IPS-15b (cell line): ENCODE measurements around the gene PLK1.

Experiments used
- H3K27me3 ChIP-seq: one replicate; pipeline ENCODE4 v1.6.1; 2013; ENCODE audit warnings: low read length; ENCODE audit not compliant: control insufficient read depth, insufficient read depth
- H3K36me3 ChIP-seq: one replicate; pipeline ENCODE4 v1.6.1; 2013; ENCODE audit warnings: low read length; ENCODE audit not compliant: control insufficient read depth, insufficient read depth
- H3K4me1 ChIP-seq: one replicate; pipeline ENCODE4 v1.6.1; 2013; ENCODE audit warnings: mild to moderate bottlenecking, low read length; ENCODE audit not compliant: control insufficient read depth, insufficient read depth
- H3K4me3 ChIP-seq: one replicate; pipeline ENCODE4 v1.5.1; 2013; ENCODE audit warnings: low read depth, low read length
- H3K9ac ChIP-seq: one replicate; pipeline ENCODE4 v1.6.1; 2013; ENCODE audit warnings: low read depth, mild to moderate bottlenecking, low read length
- H3K9me3 ChIP-seq: one replicate; pipeline ENCODE4 v1.6.1; 2013; ENCODE audit warnings: mild to moderate bottlenecking, low read length; ENCODE audit not compliant: control insufficient read depth, insufficient read depth

The PLK1 gene

DNA sequence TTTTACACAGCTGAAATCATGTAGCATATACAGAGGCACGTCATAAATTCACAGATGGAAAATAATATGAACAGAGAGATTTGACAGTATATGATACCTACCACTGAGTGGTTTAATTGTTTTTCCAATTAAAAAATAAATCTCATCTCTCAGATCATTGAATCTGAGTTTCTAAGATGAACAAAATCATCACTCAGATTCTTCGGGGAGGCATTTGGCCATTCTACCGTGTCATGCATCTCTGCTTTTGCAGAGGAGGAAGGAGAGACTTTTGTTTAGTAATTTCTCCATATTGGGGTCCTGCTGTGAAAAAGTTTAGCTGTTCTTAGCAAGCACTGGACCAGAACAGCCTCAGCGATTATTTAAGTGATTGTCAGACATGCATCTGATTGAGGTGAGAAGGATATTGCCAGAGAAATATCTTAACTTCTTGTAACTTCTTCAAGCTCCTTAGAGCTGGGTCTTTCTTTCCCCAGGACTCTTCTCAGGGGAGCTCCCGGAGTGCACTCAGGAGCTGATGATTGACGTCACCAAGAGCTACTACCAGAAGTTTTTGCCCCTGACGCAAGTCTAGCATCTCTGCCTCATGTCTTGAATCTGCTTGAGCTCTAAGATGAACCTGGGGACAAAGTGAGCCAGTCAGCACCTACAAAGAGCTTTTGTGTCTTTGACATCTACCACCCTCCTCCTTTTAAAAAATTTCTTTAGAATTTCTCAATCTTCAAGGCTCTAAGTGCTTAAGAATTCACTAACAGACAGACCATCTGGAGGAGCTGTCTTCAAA, 11.9 kb upstream of the PLK1 start:
- Histone ChIP-seq H3K4me3 (no peak overlapping the region), H3K36me3 (peaks cover 20% of the 10 kb centered on the region), H3K4me1 (no peaks in the 10 kb centered on the region), H3K9ac (no peak overlapping the region), H3K9me3 (no peaks in the 10 kb centered on the region), H3K27me3 (no peaks in the 10 kb centered on the region)

GRCh38 chr16:23667355-23667659, 11.4 kb upstream of the PLK1 start:
- H3K27me3 ChIP-seq = no peaks in the 10 kb centered on the region
- H3K36me3 ChIP-seq = peaks cover 19% of the 10 kb centered on the region

GRCh38 chr16:23668225-23668624, 10.5 kb upstream of the PLK1 start:
- H3K27me3 ChIP-seq = no peaks in the 10 kb centered on the region
- H3K4me1 ChIP-seq = no peaks in the 10 kb centered on the region
- H3K4me3 ChIP-seq = no peak overlapping the region
- peaks cover 16% of the 10 kb centered on the region for H3K36me3 ChIP-seq
- H3K9me3 ChIP-seq = no peaks in the 10 kb centered on the region
- no peak overlapping the region for H3K9ac ChIP-seq

More at GRCh38 chr16:23667355-23667659, 11.4 kb upstream of the PLK1 start:
- Histone ChIP-seq H3K4me1 (no peaks in the 10 kb centered on the region), H3K9me3 (no peaks in the 10 kb centered on the region), H3K9ac (no peak overlapping the region), H3K4me3 (no peak overlapping the region)

DNA sequence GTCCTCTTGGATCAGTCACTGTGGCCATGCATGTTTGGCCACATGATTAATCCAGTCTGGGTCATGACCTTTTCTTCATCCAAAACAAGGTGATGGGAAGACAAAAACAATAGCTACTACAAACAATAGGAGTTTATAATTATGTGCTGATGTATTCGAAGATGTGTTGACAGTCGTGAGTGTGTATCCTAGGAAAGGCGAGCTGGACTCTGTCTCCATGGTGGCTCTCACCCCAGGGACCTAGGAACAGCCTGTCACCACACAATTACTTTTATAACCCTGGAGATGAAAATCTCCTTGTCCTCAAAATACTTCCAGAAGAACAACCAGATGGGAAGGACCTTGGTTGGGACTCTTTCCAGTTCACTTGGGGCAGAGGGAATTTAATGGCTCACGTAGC, 9.8 kb upstream of the PLK1 start:
- H3K9me3 ChIP-seq = no peaks in the 10 kb centered on the region
- H3K4me3 ChIP-seq = no peak overlapping the region
- H3K27me3 ChIP-seq = no peaks in the 10 kb centered on the region
- no peaks in the 10 kb centered on the region for H3K4me1 ChIP-seq
- no peak overlapping the region for H3K9ac ChIP-seq
- peaks cover 16% of the 10 kb centered on the region for H3K36me3 ChIP-seq

GRCh38 chr16:23670137-23670776, 8.4 kb upstream of the PLK1 start:
- H3K36me3 ChIP-seq = peaks cover 15% of the 10 kb centered on the region
- H3K4me1 ChIP-seq = no peaks in the 10 kb centered on the region
- H3K4me3 ChIP-seq = no peak overlapping the region

DNA sequence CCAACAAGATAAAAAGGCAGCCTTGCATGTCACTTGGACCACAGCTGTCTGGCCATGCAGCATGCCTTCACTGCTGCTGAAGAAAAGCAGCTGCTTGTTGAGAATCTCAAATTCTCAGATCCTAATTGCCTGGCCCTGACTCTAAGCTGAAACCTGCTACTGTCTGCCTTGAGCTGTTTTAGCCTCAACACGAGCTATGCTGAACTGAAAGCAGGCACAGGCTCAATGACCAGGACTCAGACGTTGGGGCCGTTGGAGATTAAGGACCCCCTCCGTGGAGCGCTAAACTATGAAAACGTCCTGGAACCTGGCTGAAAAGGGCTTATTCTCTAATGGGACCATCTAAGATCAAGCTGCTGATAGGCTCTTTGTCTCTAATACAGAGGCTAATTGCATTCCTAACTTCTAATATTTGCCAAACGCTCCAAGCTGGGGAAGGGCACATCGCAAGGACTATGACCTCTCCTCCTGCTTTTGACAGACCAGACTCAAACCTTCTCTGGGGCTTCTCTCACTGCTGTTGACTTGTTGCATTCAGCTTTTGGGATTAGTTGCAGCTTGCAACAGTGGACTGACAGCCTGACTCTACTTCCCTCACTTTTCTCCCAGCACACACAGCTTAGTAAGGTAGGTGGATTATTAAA, 4.6 kb upstream of the PLK1 start:
- H3K4me1 ChIP-seq = peaks cover 3% of the 10 kb centered on the region
- H3K4me3 ChIP-seq = no peak overlapping the region
- no peaks in the 10 kb centered on the region for H3K9me3 ChIP-seq
- no peaks in the 10 kb centered on the region for H3K27me3 ChIP-seq
- no peak overlapping the region for H3K9ac ChIP-seq
- peaks cover 9% of the 10 kb centered on the region for H3K36me3 ChIP-seq

More at GRCh38 chr16:23670137-23670776, 8.4 kb upstream of the PLK1 start:
- no peaks in the 10 kb centered on the region for H3K27me3 ChIP-seq
- no peak overlapping the region for H3K9ac ChIP-seq
- no peaks in the 10 kb centered on the region for H3K9me3 ChIP-seq

DNA sequence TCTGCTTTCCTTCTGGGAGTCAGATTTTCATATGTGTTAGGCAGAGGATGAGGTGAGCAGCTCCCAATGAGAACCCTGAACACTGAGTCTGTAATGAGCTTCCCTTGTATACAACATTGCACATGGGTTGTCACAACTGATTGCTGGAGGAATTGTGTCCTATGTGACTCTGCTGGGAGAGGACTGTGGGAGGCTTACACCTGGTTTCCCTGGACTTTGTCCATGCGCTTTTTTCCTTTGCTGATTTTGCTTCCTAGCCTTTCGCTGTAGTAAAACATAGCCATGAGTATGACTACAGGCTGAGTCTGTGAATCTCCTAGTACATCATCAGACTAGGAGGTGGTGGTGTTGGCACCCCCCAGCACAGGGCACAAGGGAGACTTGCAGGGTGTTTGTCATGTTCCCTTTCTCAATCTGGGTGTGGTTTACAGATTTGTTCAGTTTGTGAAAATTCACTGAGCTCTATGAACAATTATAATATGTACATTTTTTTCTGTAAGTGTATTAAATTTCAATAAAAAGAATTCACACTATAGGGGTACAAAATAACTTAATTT, 1.7 kb upstream of the PLK1 start:
- H3K9me3 ChIP-seq = no peaks in the 10 kb centered on the region
- no peak overlapping the region for H3K9ac ChIP-seq
- no peak overlapping the region for H3K4me3 ChIP-seq
- peaks cover 26% of the 10 kb centered on the region for H3K36me3 ChIP-seq
- H3K4me1 ChIP-seq = peaks cover 12% of the 10 kb centered on the region
- H3K27me3 ChIP-seq = no peaks in the 10 kb centered on the region

DNA sequence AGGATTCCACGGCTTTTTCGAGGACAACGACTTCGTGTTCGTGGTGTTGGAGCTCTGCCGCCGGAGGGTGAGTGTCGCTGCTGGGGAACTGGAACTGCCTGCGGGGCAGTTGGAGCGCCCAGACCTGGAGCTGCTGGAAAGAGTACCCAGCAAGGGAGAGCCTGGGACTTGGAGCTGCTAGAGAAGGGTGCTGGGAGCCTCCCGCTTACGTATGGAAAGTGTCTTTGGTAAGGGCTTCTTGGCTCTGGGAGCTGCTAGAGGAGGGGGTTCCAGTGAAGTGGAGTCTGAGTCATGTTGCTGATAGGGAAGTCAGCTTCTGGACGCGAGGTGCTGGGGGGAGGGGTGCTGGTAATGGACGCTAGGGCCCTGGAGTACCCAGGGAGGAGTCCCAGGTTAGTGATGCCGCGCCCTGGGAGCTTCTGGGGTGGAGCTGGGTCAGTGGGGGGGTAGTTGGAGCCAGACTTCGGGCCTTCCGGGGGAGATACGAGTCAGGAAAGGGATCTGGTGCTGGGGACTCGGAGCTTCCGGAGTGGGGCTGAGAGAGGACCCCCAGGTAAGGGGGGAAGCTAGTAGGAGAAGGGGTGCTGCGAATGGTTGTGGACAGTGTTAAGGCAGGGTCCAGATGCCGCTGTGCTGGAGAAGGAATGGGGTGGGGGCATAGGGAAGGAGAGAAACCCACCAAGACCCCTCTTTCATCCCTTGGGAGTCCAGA, 741 bp downstream of the PLK1 start:
- H3K27me3 ChIP-seq = no peaks in the 10 kb centered on the region
- H3K36me3 ChIP-seq = peaks cover 44% of the 10 kb centered on the region
- peaks cover 12% of the 10 kb centered on the region for H3K4me1 ChIP-seq
- peak overlapping the region; percentile 97 for H3K4me3 ChIP-seq
- H3K9me3 ChIP-seq = no peaks in the 10 kb centered on the region
- peak overlapping the region; percentile 98 for H3K9ac ChIP-seq

DNA sequence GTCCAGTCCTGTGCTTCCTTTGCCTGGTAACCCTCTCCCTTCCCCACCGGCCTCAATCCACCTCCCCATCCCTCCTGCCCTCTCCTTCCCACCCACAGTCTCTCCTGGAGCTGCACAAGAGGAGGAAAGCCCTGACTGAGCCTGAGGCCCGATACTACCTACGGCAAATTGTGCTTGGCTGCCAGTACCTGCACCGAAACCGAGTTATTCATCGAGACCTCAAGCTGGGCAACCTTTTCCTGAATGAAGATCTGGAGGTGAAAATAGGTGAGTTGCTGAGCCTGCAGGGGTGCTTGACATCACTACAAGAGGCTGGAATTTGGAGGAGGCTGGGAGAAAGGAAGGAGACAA, 1.3 kb downstream of the PLK1 start:
- peaks cover 45% of the 10 kb centered on the region for H3K36me3 ChIP-seq
- H3K4me3 ChIP-seq = peak overlapping the region; percentile 97
- no peaks in the 10 kb centered on the region for H3K9me3 ChIP-seq
- H3K4me1 ChIP-seq = peaks cover 12% of the 10 kb centered on the region
- H3K27me3 ChIP-seq = no peaks in the 10 kb centered on the region
- H3K9ac ChIP-seq = peak overlapping the region; percentile 98

DNA sequence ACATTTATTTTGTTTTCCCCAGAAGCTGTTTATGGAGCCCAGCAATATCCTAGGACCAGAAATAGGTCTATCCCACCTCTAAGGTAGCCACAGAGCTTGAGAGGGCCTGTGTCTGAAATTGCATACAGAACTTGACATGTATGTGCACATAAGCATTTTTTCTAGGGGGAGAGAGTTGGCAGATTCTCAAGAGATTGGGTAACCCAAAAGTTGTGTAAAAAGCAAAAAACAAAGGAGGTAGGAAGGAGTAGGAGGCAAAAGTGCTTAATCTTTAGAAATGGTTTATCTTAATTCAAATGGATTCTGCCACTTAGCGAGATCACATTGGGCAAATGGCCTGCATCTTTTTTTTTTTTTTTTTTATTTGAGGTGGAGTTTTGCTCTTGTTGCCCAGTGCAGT, 3.5 kb downstream of the PLK1 start:
- Histone ChIP-seq H3K36me3 (peaks cover 58% of the 10 kb centered on the region), H3K9ac (no peak overlapping the region), H3K4me1 (peaks cover 12% of the 10 kb centered on the region), H3K4me3 (no peak overlapping the region), H3K27me3 (no peaks in the 10 kb centered on the region), H3K9me3 (no peaks in the 10 kb centered on the region)

GRCh38 chr16:23683487-23683886, 4.8 kb downstream of the PLK1 start:
- no peak overlapping the region for H3K4me3 ChIP-seq
- peaks cover 71% of the 10 kb centered on the region for H3K36me3 ChIP-seq
- H3K27me3 ChIP-seq = no peaks in the 10 kb centered on the region
- H3K9me3 ChIP-seq = no peaks in the 10 kb centered on the region
- H3K9ac ChIP-seq = no peak overlapping the region
- H3K4me1 ChIP-seq = peaks cover 9% of the 10 kb centered on the region
